ENCODE results near the gene GRIA4. TPM values are rescaled to one million over a fixed set of nuclear protein-coding genes. Genes with fewer than 3 reads are reported as not detected.

The GRIA4 gene
- total and polyA plus RNA-seq, 5 experiments from 2014 or later: not detected

GRCh38 chr11:106030609-106031008 is 420.7 kb downstream of the GRIA4 start:
- POLR2A ChIA-PET: no interaction called here
- peaks cover 0 to 19% (median 3%) of the 10 kb centered on the region in 3 donors for H3K36me3 Mint-ChIP-seq
- peaks cover 0 to 22% (median 5%) of the 10 kb centered on the region in 9 donors for H3K9me3 Mint-ChIP-seq
- DNase-seq (no peak), ATAC-seq (no peak)
- H3K4me1 Mint-ChIP-seq: no peaks in the 10 kb centered on the region
- H3K4me3 Mint-ChIP-seq: no peak overlapping the region
- H3K27ac Mint-ChIP-seq: no peak overlapping the region
- H3K27me3 Mint-ChIP-seq: peaks cover 18 to 43% (median 31%) of the 10 kb centered on the region in 5 donors

GRCh38 chr11:106031202-106031810 is 421.4 kb downstream of the GRIA4 start:
- Mint-ChIP-seq H3K4me3 (no peak overlapping the region), H3K36me3 (peaks cover 0 to 19% (median 3%) of the 10 kb centered on the region in 3 donors), H3K9me3 (peaks cover 0 to 21% (median 5%) of the 10 kb centered on the region in 9 donors), H3K27ac (no peak overlapping the region), H3K4me1 (no peaks in the 10 kb centered on the region), H3K27me3 (peaks cover 18 to 44% (median 32%) of the 10 kb centered on the region in 5 donors)
- ATAC-seq (no peak), DNase-seq (no peak)
- POLR2A ChIA-PET: no interaction called here
